ENCODE data around the gene TBCK.

The TBCK gene

GRCh38 chr4:106039796-106040195 lies 276.2 kb downstream of the TBCK start:
- no peak for DNase-seq (ENCODE audit: low spot score)

- no peak for DNase-seq (ENCODE audit: low spot score)
Observed at GRCh38 chr4:106038908-106039307, 277.1 kb downstream of the TBCK start.

GRCh38 chr4:106038012-106038411 lies 278.0 kb downstream of the TBCK start:
- DNase-seq (ENCODE audit: low spot score) = no peak

- DNase-seq (ENCODE audit: low spot score) = no peak
Observed at GRCh38 chr4:106036848-106037247, 279.2 kb downstream of the TBCK start.

GRCh38 chr4:106036334-106036733 lies 279.7 kb downstream of the TBCK start:
- DNase-seq (ENCODE audit: low spot score) = no peak

GRCh38 chr4:106035204-106035603 lies 280.8 kb downstream of the TBCK start:
- no peak for DNase-seq (ENCODE audit: low spot score)

GRCh38 chr4:106034751-106035150 lies 281.3 kb downstream of the TBCK start:
- no peak for DNase-seq (ENCODE audit: low spot score)

- no peak for DNase-seq (ENCODE audit: low spot score)
Observed at GRCh38 chr4:106034220-106034619, 281.8 kb downstream of the TBCK start.

- DNase-seq (ENCODE audit: low spot score) = no peak
Observed at GRCh38 chr4:106033469-106033868, 282.5 kb downstream of the TBCK start.

- no peak for DNase-seq (ENCODE audit: low spot score)
Observed at GRCh38 chr4:106032851-106033286, 283.1 kb downstream of the TBCK start.

GRCh38 chr4:106022454-106022853 lies 293.6 kb downstream of the TBCK start:
- no peak for DNase-seq (ENCODE audit: low spot score)

- no peak for DNase-seq (ENCODE audit: low spot score)
Observed at GRCh38 chr4:106021737-106022410, 294.1 kb downstream of the TBCK start.

- no peak for DNase-seq (ENCODE audit: low spot score)
Observed at GRCh38 chr4:106019771-106020170, 296.2 kb downstream of the TBCK start.

GRCh38 chr4:106017975-106018374 lies 298.0 kb downstream of the TBCK start:
- DNase-seq (ENCODE audit: low spot score) = no peak

GRCh38 chr4:106011387-106011786 lies 304.6 kb downstream of the TBCK start:
- DNase-seq (ENCODE audit: low spot score) = no peak

GRCh38 chr4:106010761-106011160 lies 305.2 kb downstream of the TBCK start:
- DNase-seq (ENCODE audit: low spot score) = no peak

GRCh38 chr4:106002994-106003393 lies 313.0 kb downstream of the TBCK start:
- DNase-seq (ENCODE audit: low spot score) = no peak

GRCh38 chr4:105998171-105999063 lies 317.6 kb downstream of the TBCK start:
- no peak for DNase-seq (ENCODE audit: low spot score)

- DNase-seq (ENCODE audit: low spot score) = no peak
Observed at GRCh38 chr4:105996845-105997244, 319.2 kb downstream of the TBCK start.

- DNase-seq (ENCODE audit: low spot score) = no peak
Observed at GRCh38 chr4:105994841-105995501, 321.0 kb downstream of the TBCK start.

GRCh38 chr4:105994061-105994460 lies 321.9 kb downstream of the TBCK start:
- no peak for DNase-seq (ENCODE audit: low spot score)

GRCh38 chr4:105992641-105993305 lies 323.2 kb downstream of the TBCK start:
- DNase-seq (ENCODE audit: low spot score) = no peak
